Mammary microvascular endothelial cell (primary cell): ENCODE measurements around the gene DKKL1. TPM values are rescaled to one million over a fixed set of nuclear protein-coding genes. Genes with fewer than 3 reads are reported as not detected.

Experiments used
- total RNA-seq: library from RNA; depleted of rRNA; stranded (reverse); fragments of >200 nt; gene quantifications from 2 replicates; pipeline ENCODE4 v1.2.3, GENCODE V29; 2015

Gene DKKL1
- not detected in 2 replicates for total RNA-seq

DNA sequence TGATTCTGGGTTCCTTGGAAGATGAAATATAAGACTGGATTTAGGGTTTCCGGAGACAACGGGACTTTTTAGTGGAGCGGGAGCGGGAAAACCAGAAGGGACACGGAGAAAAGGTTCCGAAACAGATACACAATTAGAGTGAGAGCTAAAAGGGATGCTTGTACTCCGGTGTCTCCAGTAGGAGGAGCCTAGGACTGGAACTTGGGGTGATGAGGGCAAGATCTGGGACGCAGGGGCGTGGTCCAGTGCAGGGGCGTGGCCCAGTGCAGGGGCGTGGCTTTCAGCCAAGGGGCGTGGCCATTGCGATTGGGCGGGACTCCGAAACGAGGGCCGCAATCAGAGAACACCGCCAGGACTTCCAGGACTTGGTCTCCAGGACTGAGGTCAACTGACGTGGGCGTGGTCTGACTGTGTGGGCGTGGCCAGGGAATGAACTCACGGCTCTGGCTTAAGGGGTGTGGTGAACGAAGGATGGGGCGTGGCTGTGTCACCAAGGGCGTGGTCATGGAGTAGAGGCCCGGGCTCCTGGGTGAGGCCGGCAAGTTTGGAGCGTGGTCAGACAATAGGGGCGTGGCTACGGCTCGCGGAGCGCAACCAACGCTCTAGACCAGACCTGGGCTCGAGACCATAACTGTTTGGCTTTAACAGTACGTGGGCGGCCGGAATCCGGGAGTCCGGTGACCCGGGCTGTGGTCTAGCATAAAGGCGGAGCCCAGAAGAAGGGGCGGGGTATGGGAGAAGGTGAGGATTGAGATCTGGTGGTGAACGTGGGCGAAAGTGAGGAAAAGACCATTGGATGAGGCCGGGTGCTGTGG lies at the start of gene DKKL1:
DKKL1 (plus strand) TSS at position 610 of the 815 bp plus-strand sequence; CDS start at position 732, 122 bp downstream.

DNA sequence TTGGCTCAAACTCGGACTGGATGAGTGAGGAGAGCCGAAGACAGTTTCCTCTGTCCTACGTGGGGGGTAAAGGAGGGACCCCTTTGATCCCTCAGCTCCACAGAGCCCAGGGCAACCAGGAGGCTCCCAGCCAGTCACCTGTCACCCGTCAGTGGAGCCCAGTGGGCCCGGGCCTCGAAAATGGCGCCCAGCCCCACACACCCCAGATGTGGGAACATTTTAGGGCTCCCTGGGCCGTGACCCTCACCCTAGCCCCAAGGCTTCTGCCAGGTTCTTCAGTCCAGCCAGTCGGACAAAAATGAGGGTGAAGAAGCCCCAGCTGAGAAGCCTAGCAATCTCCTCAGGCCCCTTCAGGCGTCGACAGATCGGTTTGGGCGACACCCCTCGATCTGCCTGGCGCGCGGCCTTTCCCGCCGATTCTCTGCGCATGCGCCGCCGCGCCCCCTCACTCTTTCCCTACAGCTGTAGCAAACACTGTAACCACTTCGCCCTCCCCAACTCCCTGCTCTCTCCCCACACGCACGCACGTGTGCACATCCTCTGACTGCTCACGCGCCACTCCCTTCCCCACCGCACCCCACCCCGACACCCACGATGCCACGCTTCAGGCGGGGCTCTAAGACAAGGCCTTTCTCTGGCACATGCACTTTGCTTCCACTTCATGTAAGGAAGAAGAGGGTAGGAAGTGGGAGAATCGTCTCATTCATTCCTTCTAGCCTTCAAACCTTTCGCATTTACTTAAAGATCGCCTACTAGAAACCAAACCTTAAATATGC lies 38.7 kb upstream of the DKKL1 start, which contains the start of gene SLC6A16:
SLC6A16 (minus strand) TSS at position 391 of the 776 bp plus-strand sequence. CDS start 13,844 bp downstream, outside the sequence.

DNA sequence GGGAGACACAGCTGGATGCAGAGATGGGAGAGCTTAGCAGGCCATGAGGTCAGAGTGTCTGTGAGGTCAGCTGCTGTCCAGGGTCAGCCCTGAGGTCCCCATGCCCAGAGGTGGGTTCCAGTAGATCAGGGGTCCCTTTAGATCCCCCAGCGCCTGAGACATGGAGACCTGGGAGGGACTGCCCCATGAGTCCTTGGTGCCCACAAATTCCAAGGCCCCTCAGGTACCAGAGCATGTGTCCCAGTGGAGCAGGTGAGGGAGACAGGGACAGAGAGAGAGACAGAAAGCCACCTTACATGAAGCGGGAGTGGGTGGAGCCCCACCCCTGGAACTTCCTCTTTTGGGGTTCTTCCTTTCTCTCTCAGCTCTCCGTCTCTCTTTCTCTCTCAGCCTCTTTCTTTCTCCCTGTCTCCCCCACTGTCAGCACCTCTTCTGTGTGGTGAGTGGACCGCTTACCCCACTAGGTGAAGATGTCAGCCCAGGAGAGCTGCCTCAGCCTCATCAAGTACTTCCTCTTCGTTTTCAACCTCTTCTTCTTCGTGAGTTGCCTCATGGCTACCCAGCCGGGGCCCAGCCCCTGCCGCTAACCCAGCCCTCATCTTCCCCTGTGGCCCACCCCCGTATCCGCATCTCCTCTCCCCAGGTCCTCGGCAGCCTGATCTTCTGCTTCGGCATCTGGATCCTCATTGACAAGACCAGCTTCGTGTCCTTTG lies 28.4 kb upstream of the DKKL1 start, which contains the start of gene CD37:
CD37 (plus strand) TSS at position 336 of the 713 bp plus-strand sequence; CDS start at position 471, 135 bp downstream.

DNA sequence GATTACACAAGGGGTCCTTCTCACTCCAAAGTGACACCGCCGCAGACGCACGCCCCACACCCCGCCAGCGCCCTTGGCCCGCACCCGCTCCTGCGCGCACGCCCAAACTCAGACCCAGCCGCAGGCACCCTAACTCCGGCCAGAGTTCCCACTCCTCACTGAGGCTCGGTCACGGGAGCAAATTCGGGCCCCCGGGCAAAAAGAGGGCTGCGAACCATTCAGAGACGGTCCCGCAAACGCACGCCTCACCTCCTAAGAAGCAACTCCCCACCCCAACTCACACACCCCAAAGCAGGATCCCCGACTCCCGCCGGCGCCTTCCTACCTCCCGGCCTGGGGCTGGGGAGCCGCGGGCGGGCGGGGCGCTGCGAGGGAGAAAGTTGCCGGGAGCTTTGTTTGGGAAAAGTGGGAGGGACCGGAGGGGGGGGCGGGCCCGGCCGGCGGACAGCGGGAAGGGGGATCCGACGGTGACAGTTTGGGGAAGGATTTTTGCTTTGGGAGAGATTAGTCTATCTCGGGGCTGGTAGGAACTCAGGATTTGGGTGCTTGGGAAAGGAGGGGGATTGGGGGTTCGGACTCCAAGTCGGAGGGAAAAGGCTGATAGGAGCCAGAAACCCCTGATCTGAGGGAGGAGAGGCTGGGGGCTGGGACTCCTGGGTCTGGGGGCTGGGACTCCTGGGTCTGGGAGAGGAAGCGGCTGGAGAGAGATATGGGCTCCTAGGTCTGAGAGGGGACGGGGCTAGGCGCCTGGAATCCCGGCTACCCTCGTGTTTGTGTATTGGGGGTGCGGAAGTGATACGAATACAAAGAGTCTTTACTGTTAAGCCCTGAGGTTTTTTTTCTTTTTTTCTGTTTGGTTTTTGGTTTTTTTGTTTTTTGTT lies 1.4 kb upstream of the DKKL1 start, which contains the start of gene TEAD2:
TEAD2 (minus strand) TSS at position 369 of the 881 bp plus-strand sequence. CDS start 2,341 bp downstream, outside the sequence.

DNA sequence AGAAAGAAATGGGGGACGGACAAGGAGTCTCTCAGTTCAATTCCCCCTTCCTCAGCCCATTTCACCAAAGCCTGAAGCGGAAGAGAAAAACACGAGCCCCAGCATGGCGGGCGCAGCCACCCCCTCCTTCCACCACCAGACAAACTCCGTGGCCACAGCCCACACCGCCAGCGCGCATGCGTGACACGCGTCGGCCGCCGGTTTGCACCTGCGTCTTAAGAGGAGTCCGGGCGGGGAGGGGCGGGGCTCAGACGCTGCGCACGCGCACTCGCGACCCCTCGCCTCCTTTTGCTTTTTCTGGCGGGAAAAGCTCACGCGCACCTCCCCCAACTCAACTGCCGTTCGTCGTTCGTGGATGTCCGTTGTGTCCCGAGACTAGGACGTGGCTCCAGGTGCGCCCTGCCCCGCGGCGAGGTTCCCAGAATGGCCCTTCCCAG lies 24.3 kb downstream of the DKKL1 start, which contains the start of gene KASH5:
KASH5 (plus strand) TSS at position 314 of the 437 bp plus-strand sequence. CDS start 2,635 bp downstream, outside the sequence.

DNA sequence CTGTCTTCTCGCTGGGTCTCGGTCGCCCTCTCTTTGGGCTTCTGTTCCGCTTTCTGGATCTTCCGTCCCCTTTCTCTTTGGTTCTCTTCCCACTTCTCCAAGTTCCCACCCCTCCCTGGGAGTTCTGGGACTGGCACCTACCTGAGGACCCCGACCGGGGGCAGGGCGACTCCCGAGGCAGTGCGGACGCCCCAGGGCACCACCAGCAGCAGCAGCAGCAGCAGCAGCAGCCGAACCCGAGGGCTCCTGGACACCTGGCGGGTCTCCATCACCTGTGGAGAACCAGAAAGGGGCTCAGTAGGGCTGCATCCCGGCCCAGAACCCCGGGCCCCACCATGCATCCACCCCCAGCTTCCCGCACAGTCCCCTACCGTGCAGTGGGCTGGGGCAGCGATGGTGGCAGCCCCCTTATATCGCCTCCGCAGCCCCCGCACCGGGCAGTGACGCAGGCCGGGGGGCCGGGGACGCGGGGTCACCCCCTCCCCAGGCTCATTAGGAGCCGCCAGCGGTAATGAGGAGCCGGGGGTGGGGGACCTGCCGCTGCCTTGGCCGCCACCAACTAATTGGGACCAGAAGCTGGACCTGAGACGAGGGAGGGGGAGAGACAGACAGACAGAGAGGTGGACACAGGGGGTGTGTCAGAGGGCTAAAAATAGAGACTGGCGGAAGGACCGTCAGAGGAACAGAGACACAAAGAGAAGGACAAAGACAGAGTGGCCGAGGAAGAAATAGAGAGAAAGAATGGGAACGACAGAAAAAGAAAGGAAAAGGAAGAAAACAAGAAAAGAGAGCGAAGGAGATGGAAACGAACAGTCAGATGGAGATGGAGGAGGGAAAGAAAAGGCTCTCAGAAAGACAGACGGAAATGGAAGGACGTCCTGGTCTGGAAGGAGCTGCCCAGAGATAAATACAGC lies 59.7 kb downstream of the DKKL1 start, which contains the start of gene PTH2:
PTH2 (minus strand) TSS at position 371 of the 914 bp plus-strand sequence; CDS start at position 269, 102 bp downstream.

Other genes starting within 250 kb of the DKKL1 start
- gene LIN7B, start 249.5 kb upstream of the DKKL1 start, total RNA-seq: 4.9 and 5.3 TPM in 2 replicates
- 2.1 and 3.3 TPM in 2 replicates for gene C19orf73, start 244.7 kb upstream of the DKKL1 start, total RNA-seq
- 3.4 and 3.9 TPM in 2 replicates for gene PPFIA3, start 244.3 kb upstream of the DKKL1 start, total RNA-seq
- not detected in 2 replicates for gene HRC, start 208.5 kb upstream of the DKKL1 start, total RNA-seq
- 19.6 and 25.9 TPM in 2 replicates for gene TRPM4, start 206.1 kb upstream of the DKKL1 start, total RNA-seq
- gene SLC6A16, start 38.7 kb upstream of the DKKL1 start, total RNA-seq: 0.07 and 0.10 TPM in 2 replicates
- gene CD37, start 28.5 kb upstream of the DKKL1 start, total RNA-seq: not detected in 2 replicates
- 56.6 and 65.2 TPM in 2 replicates for gene TEAD2, start 1.5 kb upstream of the DKKL1 start, total RNA-seq
- gene KASH5, start 24.4 kb downstream of the DKKL1 start, total RNA-seq: not detected in 2 replicates
- not detected in 2 replicates for gene PTH2, start 59.6 kb downstream of the DKKL1 start, total RNA-seq
- not detected in 2 replicates for gene GFY, start 61.5 kb downstream of the DKKL1 start, total RNA-seq
- under 0.01 and 0.05 TPM in 2 replicates for gene SLC17A7, start 77.7 kb downstream of the DKKL1 start, total RNA-seq
- 82.1 and 96.8 TPM in 2 replicates for gene PIH1D1, start 87.9 kb downstream of the DKKL1 start, total RNA-seq
- 51.6 and 62.2 TPM in 2 replicates for gene ALDH16A1, start 89.3 kb downstream of the DKKL1 start, total RNA-seq
- gene FLT3LG, start 110.3 kb downstream of the DKKL1 start, total RNA-seq: 6.1 and 7.9 TPM in 2 replicates
- 1,790 and 1,858 TPM in 2 replicates for gene RPL13A, start 123.7 kb downstream of the DKKL1 start, total RNA-seq
- gene RPS11, start 132.6 kb downstream of the DKKL1 start, total RNA-seq: 3,468 and 3,616 TPM in 2 replicates
- gene FCGRT, start 148.8 kb downstream of the DKKL1 start, total RNA-seq: 60.6 and 63.8 TPM in 2 replicates
- 26.5 and 34.0 TPM in 2 replicates for gene RCN3, start 164.1 kb downstream of the DKKL1 start, total RNA-seq
- gene NOSIP, start 216.7 kb downstream of the DKKL1 start, total RNA-seq: 104 and 111 TPM in 2 replicates
- 1.1 and 3.3 TPM in 2 replicates for gene PRRG2, start 217.4 kb downstream of the DKKL1 start, total RNA-seq
- 6.5 and 8.2 TPM in 2 replicates for gene PRR12, start 227.3 kb downstream of the DKKL1 start, total RNA-seq